A673 (cell line): ENCODE data around the gene PSG11.

ENCODE experiments used
- CTCF ChIP-seq: fragments of 300-800, 200-600 bp; sonication (generic); conservative IDR thresholded peaks from 2 replicates; pipeline ENCODE4 v1.5.1; 2017; ENCODE audit warnings: low read depth, mild to moderate bottlenecking, antibody characterized with exemption, low read length, moderate library complexity, mixed read lengths
- EZH2 ChIP-seq: fragments of 200-600 bp; sonication (generic); IDR thresholded peaks from 2 replicates; pipeline ENCODE4 v1.6.1; 2017; ENCODE audit warnings: borderline replicate concordance, low read depth, mild to moderate bottlenecking, mixed read lengths, antibody characterized with exemption, low read length; ENCODE audit not compliant: poor library complexity, severe bottlenecking

DNA sequence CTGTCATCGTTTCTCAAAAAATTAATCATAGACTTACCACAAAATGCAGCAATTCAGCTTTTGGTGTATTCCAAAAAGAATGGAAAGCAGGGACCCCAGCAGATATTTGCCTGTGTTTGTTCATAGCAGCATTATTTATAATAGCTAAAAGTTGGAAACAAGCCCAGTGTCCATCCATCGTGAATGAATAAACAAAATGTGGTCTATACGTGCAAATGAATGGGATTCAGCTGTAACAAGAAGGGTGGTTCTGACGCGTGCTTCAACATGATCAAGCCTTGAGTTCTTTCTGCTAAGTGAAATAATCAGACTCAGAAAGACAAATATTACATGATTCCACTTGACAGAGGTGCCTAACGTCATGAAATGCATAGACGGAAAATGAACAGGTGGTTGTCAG, 36.4 kb downstream of the PSG11 start:
- TF ChIP-seq CTCF (no peak), EZH2 (no peak)
